Spinal cord (tissue), 10 donors: Measurements from ENCODE around the gene TLR10. TPM values are rescaled to one million over a fixed set of nuclear protein-coding genes. Genes with fewer than 3 reads are reported as not detected.
"Not testable (repeated sequence)": the region's sequence is repeated elsewhere in the genome, so short reads cannot be mapped to it uniquely, and the experiment has no call there.

Experiments
- DNase-seq, 6 donors: peaks; one replicate each; pipeline versions ENCODE4 v3.0.0 to v3.0.0-alpha.2; 2013 to 2015; ENCODE audit warnings: low spot score in 6 of 6, low read depth in 4 of 6
- H3K27ac ChIP-seq: one replicate; pipeline ENCODE4 v1.5.1; 2013; ENCODE audit warnings: low read depth, low read length, control low read depth
- H3K27me3 ChIP-seq: one replicate; pipeline ENCODE4 v1.6.1; 2013; ENCODE audit warnings: low read length; ENCODE audit not compliant: control insufficient read depth, insufficient read depth
- H3K36me3 ChIP-seq: one replicate; pipeline ENCODE4 v1.6.1; 2013; ENCODE audit warnings: low read length; ENCODE audit not compliant: control insufficient read depth, insufficient read depth
- H3K4me1 ChIP-seq: one replicate; pipeline ENCODE4 v1.6.1; 2013; ENCODE audit warnings: low read length; ENCODE audit not compliant: control insufficient read depth, insufficient read depth
- H3K4me3 ChIP-seq: one replicate; pipeline ENCODE4 v1.5.1; 2013; ENCODE audit warnings: low read depth, low read length, control low read depth
- H3K9me3 ChIP-seq: one replicate; pipeline ENCODE4 v1.6.1; 2013; ENCODE audit warnings: low read length; ENCODE audit not compliant: control insufficient read depth, insufficient read depth
- WGBS: methylation state at CpG from one replicate; pipeline ENCODE4 v1.1.5; 2013; ENCODE audit warnings: missing lambda C conversion rate; ENCODE audit not compliant: insufficient coverage; 5-methylcytosine and 5-hydroxymethylcytosine counted together
- polyA plus RNA-seq, 2 donors: library from polyadenylated mRNA; unstranded; fragments of 120-200 nt; gene quantifications; one replicate each; pipeline ENCODE4 v1.2.1, GENCODE V29; 2013; ENCODE audit not compliant: insufficient read length in 2 of 2
- total RNA-seq, 2 donors: library from RNA; depleted of rRNA in 1 of 2; stranded (reverse); fragments of 120-200 nt in 1 of 2; fragments of >200 nt in 1 of 2; gene quantifications; one replicate each; pipeline versions ENCODE4 v1.2.3 to v1.2.4, GENCODE V29; 2013 to 2014
- donor health status: healthy.

The TLR10 gene
- total and polyA plus RNA-seq, 4 donors, result 1.9 to 5.4 (median 3.7) TPM

DNA sequence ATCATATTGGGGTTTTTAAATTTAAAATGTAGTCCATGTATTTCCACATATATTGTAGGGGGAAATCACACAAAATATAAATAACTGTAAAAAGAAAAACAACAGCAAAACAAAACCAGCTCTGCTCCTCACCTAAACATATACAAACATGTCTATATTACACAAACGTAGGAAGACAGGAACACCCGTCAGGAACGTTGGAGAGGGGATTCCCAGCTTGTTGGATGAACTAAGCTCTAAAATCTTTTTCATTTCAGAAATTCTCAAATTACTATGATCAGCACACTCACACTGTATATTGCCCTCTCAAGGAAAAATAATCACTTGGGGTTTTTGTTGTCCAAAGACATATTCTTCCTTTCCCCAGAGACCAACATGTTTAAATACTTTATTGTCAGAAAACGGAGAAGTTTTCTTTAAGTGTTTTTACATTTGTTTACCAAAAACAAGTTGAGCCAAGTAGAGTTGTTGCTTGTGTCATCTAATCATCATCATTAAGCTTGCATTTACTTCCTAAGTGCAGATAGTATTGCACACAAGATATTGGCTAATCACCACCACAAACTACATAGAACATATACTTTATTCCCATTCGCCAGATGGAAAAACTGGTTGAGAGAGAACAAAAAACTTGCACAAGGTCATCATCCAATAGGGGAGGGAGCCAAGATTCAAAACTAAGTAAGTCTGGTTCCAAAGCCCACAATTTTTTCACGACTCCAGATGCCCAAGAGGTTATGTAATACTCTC, 2.4 kb upstream of the TLR10 start:
- Histone ChIP-seq H3K4me3 (no peak overlapping the region), H3K4me1 (no peaks in the 10 kb centered on the region), H3K36me3 (no peaks in the 10 kb centered on the region), H3K9me3 (no peaks in the 10 kb centered on the region), H3K27ac (no peak overlapping the region), H3K27me3 (no peaks in the 10 kb centered on the region)
- no peak for DNase-seq
- no CpG with 5 or more reads among the region's 6 CpGs for WGBS

DNA sequence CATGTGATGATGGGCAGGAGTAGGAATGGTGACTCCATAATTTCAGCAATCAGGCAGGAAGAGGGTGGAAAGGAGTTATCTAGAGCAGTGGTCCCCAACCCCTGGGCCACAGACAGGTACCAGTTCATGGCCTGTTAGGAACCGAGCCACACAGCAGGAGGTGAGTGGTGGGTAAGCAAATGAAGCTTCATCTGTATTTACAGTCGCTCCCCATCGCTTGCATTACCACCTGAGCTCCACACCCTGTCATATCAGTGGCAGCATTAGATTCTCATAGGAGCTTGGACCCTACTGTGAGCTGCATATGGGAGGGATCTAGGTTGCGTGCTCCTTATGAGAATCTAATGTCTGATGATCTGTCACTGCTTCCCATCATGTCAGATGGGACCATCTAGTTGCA, 1.4 kb upstream of the TLR10 start:
- WGBS, result no CpG with 5 or more reads among the region's 4 CpGs
- DNase-seq, result no peak
- Histone ChIP-seq H3K27ac (no peak overlapping the region), H3K4me1 (no peaks in the 10 kb centered on the region), H3K4me3 (no peak overlapping the region), H3K9me3 (no peaks in the 10 kb centered on the region), H3K27me3 (no peaks in the 10 kb centered on the region), H3K36me3 (no peaks in the 10 kb centered on the region)

DNA sequence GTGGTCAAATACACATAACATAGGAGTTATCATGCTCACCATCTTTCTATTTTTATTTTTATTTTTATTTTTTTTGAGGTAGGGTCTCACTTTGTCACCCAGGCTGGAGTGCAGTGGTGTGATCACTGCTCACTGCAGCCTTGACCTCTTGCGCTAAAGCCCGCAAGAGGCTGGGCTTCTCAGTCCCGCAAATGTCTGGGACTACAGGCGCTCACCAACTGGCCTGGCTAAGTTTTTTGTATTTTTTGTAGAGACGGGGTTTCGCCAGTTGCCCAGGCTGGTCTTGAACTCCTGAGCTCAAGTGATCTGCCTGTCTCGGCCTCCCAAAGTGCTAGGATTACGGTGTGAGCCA, 295 bp upstream of the TLR10 start:
- no peak for DNase-seq
- no peak overlapping the region for H3K27ac ChIP-seq
- H3K9me3 ChIP-seq, result no peaks in the 10 kb centered on the region
- H3K4me1 ChIP-seq, result no peaks in the 10 kb centered on the region
- no peak overlapping the region for H3K4me3 ChIP-seq
- 83% methylated on average over 8 of the region's 8 CpGs for WGBS
- H3K36me3 ChIP-seq, result no peaks in the 10 kb centered on the region
- H3K27me3 ChIP-seq, result no peaks in the 10 kb centered on the region

DNA sequence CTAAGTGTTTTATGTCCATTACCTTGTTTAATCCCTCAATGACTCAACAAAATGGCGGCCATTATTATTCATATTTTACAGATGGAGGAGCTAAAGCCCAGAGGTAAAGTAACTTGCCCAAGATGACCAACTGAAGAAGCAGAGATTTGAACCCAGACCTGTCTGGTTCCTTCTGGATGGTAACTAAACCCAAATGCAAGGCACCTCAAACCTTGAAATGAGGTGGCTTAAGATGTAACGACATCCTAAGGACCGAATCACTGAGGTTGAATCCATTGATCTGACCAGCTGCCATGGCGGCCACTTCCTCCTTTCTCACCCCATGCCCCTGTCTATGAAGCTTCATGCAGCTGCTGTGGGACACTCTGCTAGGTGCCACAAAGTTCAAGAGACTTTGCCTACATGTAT, 932 bp downstream of the TLR10 start:
- no peak overlapping the region for H3K27ac ChIP-seq

DNA sequence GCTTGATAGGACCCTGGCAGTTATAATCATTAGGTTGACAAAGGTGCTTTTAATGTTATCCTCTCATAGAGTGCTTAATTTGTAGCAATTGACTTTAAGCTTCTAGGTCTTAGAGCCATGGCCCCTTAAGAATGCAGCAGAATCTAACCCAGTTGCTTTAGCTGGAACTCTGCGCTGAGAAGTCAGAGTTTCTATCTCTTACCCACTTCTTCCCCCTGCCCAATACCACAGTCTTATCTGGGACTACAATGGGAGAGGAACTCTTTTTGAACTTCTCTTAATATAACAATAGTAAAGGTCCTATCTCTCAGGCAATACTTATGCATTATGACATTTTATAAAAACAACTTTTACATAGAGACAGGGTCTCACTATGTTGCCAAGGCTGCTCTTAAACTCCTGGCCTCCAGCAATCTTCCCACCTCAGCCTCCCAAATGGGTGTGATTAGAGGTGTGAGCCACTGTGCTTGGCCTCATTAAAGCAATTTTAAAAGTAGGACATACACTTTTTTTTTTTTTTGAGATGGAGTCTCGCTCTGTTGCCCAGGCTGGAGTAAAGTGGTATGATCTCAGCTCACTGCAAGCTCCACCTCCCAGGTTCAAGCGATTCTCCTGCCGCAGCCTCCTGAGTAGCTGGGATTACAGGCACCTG, 1.8 kb downstream of the TLR10 start:
- H3K4me3 ChIP-seq, result no peak overlapping the region
- H3K9me3 ChIP-seq, result no peaks in the 10 kb centered on the region
- H3K36me3 ChIP-seq, result no peaks in the 10 kb centered on the region
- no peak overlapping the region for H3K27ac ChIP-seq
- H3K27me3 ChIP-seq, result no peaks in the 10 kb centered on the region
- no CpG with 5 or more reads among the region's 4 CpGs for WGBS
- no peaks in the 10 kb centered on the region for H3K4me1 ChIP-seq
- DNase-seq, result no peak

More for the DNA sequence above, 932 bp downstream of the TLR10 start:
- no peak for DNase-seq
- 85% methylated on average over 2 of the region's 4 CpGs for WGBS
- Histone ChIP-seq H3K9me3 (no peaks in the 10 kb centered on the region), H3K27me3 (no peaks in the 10 kb centered on the region), H3K4me1 (no peaks in the 10 kb centered on the region), H3K36me3 (no peaks in the 10 kb centered on the region), H3K4me3 (no peak overlapping the region)

DNA sequence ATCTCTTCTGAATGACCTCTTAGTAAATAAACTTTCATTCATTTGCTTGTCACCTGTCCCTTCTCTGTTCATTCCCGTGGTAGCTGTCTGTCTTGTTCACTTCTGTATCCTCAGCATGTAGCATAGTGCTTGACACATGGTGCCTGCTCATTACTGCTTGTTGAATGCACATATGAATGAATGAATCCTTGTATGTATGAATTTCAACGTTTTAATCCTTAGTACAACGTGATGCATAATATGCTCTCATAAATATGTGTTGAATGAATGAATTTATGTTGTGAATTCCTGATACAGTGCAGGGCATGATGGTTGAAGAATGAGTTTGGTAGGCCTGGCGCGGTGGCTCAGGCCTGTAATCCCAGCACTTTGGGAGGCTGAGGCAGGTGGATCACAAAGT, 3.0 kb downstream of the TLR10 start:
- DNase-seq, result no peak
- Histone ChIP-seq H3K27me3 (no peaks in the 10 kb centered on the region), H3K27ac (no peak overlapping the region), H3K4me1 (no peaks in the 10 kb centered on the region), H3K4me3 (no peak overlapping the region), H3K36me3 (no peaks in the 10 kb centered on the region), H3K9me3 (no peaks in the 10 kb centered on the region)
- 81% methylated on average over 4 of the region's 5 CpGs for WGBS

DNA sequence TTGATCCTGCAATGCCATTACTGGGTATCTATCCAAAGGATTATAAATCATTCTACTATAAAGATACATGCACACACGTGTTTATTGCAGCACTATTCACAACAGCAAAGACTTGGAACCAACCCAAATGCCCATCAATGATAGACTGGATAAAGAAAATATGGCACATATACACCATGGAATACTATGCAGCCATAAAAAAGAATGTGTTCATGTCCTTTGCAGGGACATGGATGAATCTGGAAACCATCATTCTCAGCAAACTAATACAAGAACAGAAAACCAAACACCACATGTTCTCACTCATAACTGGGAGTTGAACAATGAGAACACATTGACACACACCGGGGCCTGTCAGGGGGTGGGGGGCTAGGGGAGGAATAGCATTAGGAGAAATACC, 4.9 kb downstream of the TLR10 start:
- not testable (repeated sequence) for H3K36me3 ChIP-seq, H3K4me3 ChIP-seq, H3K4me1 ChIP-seq, H3K9me3 ChIP-seq, H3K27me3 ChIP-seq, H3K27ac ChIP-seq, DNase-seq
- no CpG with 5 or more reads among the region's 2 CpGs for WGBS

DNA sequence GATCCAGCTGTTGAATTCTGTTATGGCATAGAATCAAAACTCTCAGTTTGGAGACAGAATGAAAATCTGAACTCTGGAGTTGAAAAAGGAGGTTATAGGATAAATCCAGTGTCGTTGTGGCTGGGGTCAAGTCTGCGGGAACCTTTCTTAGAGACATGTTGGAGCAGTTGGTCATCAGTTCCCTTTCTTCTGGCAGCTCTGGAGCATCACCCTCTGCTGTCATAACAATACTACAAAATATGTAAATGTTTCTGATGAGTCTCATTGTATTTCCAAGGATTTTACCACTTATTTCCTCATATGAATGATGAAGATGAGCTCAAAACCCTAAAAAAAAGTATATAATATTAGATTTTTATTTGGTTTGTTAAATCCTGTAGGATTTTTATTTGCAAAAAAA, 7.5 kb downstream of the TLR10 start:
- WGBS, result 100% methylated on average over 1 of the region's 2 CpGs
- Histone ChIP-seq H3K4me1 (no peaks in the 10 kb centered on the region), H3K27ac (no peak overlapping the region), H3K9me3 (no peaks in the 10 kb centered on the region), H3K4me3 (no peak overlapping the region), H3K27me3 (no peaks in the 10 kb centered on the region), H3K36me3 (no peaks in the 10 kb centered on the region)
- DNase-seq, result no peak

DNA sequence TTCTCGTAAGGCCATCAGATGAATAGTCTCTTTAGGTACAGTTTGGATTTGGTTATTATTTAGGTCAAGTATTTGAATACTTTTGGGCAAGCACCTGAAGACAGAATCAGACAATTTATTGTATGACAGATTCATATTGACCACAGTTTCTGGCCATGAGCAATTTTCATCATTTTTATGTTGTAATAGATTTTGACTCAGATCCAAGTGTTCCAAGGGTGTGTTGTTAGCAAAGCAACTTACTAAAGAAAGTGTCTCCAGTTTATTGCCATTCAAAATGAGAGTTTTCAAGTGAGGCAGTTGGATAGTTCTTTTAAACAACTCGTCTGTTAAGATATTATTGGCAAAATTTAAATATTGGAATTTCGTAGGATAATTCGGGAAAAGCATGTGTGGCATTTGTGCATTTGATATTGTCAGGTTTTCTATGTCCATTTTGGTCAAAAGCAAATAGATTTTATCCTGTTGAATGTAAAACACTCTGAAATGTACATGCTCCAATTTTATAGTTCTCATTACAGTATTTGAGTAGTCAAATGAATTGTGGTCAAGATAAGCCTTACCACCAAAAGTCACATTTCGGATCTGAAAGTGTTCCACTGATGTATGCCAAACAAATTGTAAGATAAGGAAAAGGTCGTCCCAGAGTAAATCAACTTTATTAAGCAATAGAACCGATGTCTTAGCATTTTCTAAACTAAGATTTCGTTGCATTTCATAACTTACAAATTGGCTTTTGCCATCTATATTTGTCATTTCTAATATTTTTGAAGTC, 8.4 kb downstream of the TLR10 start:
- H3K4me1 ChIP-seq, result no peaks in the 10 kb centered on the region
- no peaks in the 10 kb centered on the region for H3K36me3 ChIP-seq
- no peaks in the 10 kb centered on the region for H3K9me3 ChIP-seq
- no peak for DNase-seq
- no peaks in the 10 kb centered on the region for H3K27me3 ChIP-seq
- 93% methylated on average over 2 of the region's 8 CpGs for whole genome bisulfite sequencing
- no peak overlapping the region for H3K27ac ChIP-seq
- no peak overlapping the region for H3K4me3 ChIP-seq
